GM18520 (cell line): ENCODE data around the gene SMCO2.

Source experiments
- ATAC-seq: cut with Tn5 transposase; IDR thresholded peaks from one replicate; pipeline ENCODE4 v1.9.1; 2021; ENCODE audit not compliant: unreplicated experiment

The SMCO2 gene

DNA sequence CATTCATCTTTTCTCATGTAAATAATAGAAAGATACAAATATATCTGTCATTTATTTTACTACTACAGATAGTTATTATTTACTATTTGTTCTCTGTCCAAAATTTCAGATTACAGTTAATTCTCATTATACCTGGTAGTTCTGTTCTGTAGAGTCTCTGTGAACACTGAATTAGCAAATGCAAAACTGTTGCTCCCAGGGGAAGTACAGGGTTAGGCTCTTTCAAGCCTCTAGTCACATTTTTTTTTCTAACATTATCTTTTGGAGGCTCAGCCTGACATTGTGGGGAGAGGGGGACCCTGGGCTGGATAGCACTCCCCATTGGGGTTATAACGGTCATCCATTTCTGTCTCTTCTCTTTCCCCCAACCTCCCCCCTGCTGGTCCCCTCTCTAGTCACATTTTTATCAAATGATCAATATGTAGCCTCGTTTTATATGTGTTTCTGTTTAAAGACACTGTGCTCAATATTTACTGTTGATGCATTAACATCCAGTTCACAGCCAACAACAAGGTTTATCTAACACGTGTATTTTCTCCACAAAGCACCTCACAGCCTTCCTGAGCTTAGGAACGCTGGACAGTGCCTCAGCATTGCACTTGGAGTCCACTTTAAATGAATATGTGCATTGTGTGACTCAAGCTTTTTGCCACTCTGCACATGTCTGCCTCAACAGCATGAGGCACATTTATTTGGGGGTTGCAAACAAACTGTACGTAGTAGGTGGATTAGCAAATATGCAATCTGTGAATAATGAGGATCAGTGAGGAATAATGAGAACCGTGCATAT lies 4.7 kb downstream of the SMCO2 start:
- ATAC-seq = no peak

DNA sequence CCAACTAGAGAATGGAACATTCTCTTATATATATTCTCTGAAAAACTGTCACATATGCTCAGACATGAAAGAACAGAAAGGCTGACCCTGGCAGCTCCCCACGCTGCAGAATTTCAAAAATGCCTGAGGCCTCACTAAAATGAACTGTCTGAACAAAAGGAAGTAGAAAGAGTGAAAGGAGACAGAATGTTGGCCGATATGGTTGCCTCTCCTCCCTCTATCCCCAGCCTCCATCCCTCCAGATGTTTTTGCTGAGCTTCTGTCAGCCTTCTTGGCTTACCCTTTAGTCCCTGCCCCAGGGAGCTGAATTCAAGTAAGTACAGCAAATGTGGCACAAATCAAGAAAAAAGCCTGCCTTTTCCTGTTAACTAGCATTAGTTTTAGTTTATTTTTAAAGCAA lies 6.9 kb downstream of the SMCO2 start:
- ATAC-seq = no peak

DNA sequence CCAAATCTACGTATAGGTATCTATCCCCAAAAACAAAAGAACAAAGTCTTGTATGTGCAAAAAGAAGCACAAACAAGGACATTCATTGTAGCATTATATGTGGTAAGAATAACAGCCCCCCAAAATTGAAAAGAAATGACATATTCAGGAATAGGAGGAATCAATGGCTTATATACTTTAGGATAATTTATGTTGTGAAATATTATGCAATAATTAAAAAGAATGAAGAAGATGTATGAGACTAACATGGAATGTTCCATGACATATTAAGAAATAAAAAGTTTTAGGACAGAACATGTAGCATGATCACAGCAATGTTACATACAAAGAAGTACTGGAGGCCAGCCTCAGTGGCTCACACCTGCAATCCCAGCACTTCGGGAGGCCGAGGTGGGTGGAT lies 9.1 kb downstream of the SMCO2 start:
- no peak for ATAC-seq

DNA sequence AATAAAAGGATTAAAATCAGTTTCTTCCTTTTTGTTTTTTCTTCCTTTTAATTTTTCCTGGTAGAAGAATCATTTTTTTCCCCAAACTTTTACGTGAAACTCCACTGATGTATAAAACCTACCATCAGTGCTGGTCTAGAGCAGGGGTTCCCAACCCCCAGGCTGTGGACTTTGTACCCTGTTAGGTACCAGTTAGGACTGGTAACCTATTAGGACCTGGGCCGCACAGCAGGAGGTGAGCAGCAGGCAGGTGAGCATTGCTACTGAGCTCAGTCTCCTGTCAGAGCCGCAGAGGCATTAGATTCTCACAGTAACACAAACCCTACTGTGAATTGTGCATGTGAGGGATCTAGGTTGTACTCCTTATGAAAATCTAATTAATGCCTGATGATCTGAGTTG lies 10.1 kb downstream of the SMCO2 start:
- ATAC-seq = no peak

DNA sequence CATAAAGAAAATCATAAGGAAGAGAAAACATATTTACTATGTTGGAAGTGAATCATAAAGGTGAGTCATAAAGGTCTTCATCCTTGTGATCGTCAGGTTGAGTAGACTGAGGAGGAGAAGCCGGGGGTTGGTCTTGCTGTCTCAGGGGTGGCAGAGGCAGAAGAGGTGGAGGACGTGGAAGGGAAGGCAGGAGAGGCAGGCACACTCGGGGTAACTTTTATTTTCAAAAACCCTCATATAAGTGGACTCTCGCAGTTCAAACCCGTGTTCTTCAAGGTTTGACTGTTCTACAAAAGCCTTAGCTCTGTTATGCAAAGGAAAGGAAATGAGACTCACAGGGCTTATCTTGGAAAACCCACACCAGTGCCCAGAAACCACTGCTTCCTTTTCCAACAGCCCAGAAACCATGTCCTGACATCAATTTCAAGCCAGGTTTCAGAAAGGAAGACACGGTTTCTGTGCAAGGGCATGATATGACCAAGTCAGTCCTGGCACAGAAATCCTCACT lies 14.0 kb downstream of the SMCO2 start:
- ATAC-seq = no peak

DNA sequence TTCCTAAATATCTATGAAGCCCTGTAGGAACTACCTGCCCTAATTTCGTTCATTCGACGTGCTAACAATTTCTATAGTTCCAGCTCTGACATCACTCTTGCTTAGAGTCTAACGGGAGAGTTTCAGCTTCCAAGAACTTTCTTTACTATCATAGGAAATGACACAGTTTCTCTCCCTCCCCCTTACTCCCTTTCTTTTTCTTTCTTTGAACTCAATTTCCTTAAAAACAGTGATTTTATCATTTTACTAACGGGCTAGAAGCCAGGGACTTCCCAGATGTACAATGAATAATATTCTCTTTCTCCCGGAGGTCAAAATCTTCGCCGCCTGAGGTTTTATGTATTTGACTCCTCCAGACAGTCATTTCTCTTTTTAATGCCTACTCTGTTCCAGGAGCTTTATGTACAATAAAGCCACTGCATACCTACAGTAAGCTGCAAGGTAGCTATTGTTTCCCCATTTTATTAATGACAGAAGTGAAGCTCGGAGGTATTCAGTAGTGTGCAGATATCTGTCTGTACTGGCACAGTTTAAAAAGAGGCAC lies 15.7 kb downstream of the SMCO2 start:
- no peak for ATAC-seq

DNA sequence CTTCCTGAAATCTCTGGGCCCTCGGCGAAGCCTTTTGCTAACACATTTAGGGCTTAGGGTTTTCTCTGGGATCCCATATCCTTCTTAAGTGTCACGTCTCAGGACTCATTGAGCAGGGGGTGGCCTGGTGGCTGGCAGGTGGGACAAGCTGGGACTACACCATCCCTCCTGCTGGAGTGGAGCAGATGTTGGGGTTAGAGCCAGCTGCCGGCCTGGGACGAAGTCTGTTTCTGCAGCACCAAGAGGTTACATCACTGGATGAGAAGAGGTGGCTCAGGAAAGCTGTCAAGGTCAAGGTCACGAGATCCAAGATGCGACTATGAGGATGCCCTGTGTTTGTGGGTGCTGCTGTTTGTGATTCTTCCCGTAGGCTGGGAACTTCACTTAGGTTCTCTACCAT lies 16.3 kb downstream of the SMCO2 start:
- no peak for ATAC-seq

DNA sequence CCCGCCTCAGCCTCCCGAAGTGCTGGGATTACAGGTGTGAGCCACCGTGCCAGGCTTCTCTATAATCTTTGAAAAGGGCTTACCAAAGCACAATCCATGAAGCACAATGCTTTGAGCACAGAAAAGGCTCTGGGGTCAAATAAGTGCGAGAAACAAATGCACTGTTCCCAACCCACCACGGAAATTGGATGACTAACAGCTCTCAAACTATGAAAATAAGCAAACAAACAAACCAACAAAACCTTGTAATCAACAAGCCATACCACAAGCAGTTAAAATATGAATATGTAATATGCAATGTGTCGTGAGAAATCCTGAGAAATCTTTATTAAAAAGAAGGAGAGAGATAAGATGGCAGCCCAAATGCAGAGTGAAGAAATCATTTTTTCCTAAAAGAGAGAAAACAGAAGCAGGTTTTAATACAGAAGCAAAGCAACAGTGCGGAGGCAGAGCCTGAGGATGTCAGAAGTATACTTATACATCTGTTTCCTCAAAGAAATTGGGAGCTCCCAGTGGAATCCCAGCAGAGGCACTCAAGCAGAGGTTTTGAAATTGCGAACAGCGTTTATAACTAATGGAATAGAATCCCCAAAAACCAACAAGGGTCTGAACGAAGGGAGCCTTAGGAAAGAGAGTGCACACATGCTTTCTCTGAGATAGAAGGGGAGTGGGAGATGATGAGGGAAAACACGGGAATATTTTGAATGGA lies 17.1 kb downstream of the SMCO2 start:
- ATAC-seq = no peak

DNA sequence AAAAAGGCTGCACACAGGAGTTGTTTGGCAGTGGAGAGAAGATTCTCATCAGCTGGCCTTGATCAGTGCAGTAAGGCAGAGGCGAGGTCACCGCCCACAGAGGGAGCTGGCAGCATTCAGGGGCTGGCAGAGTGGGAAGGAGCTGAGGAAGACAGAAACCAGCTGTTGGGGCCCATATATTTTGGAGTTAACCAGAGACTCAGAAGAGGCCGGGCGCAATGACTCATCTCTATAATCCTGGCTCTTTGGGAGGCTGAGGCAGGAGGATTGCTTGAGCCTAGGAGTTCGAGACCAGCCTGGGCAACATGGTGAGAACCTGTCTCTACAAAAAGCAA lies 17.7 kb downstream of the SMCO2 start:
- ATAC-seq = no peak

DNA sequence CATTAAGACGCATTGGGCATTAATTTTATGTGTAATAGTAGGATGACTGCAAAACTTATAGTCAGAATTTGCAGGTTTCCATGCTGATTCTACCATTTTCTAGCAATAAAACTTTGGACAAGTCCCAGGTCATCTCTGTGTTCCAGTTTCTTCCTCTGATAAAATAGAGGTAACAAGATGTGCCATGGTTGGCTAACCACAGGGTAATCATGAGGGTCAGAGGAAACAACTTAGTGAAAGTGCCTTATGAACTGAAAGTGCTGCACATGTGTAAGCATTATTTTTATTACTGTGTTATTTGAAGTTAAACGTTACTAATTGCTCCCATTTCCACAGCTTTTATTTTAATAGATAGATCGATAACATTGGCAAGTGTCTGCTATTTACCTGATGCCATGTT lies 21.1 kb downstream of the SMCO2 start:
- no peak for ATAC-seq

DNA sequence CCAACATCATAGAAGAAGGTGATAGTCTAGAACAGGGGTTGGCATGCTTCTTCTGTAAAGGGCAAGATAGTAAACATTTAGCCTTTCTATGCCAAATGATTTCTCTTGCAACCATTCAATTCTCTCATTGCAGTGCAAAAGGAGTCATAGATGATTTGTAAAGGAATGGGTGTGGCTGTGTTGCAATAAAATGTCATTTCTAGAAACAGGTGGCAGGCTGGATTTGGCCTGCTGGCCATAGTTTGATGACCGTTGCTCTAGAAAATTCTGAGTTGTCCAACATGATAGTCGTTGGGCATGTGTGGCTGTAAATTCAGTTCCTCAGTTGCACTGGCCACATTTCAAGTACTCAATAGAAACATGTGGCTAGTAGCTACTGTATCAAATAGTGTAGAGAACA lies 21.7 kb downstream of the SMCO2 start:
- no peak for ATAC-seq

DNA sequence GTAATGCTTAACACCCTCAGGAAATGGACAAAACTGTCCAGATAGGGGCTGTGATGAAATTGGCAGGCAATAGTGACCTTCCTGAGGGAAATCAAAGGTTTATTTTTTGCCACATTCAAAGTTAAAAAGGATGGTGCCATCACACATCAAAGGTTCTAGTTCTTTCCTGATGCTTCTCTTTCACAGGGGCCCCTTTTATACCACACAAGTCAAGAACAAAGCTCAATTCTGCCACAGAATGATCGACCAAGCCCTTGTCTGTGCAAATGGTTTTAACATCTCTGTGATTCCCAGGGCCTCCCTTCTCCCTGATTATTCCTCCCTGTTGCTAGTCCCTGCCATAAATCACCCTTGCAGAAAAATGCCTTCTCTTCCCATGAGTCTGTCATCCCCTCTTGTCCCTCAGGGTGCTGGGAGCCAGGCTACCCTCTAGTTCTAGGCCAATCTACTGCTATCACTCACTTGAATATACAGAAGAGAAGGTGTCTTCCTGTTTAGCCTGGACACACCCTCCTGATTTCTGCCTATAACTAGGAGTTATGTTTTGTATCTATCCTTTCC lies 22.7 kb downstream of the SMCO2 start:
- ATAC-seq = no peak

DNA sequence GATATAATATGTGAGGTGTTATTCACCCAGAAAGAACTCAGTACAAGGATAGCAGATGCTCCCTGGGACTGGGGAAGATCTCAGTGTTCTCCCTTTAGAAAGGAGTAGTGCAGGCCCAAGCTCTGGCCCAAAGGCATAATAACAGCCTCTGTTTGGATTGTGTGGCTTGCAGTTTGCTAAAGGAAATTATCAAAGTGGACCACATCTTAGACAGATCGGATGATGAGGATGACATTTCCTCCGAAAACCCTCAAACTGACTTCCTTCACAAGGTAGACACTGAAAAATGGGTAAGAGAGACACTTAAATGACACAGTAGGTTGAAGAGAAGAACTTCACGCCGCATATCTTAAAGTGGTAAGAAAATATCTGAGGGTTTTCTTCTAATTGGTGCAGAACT lies 26.1 kb downstream of the SMCO2 start:
- no peak for ATAC-seq

DNA sequence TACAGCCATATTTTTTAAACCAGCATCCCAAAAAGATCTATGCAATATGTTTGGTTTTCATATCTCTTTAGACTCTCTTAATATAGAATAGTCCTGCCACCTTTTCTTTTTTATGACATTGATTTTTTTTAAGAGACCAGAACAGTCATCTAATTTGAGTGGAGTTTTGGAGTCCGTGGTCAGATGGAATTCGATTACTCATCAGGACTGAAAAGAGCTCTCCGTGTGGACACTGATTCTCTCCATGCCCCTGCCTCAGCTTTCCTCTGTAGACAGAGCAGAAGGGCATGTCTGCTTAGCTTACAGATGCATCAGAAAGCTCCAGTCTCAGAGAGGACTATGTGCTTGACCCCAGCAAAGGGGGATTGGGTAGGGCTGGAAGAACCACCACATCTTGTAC lies 27.8 kb downstream of the SMCO2 start:
- no peak for ATAC-seq

DNA sequence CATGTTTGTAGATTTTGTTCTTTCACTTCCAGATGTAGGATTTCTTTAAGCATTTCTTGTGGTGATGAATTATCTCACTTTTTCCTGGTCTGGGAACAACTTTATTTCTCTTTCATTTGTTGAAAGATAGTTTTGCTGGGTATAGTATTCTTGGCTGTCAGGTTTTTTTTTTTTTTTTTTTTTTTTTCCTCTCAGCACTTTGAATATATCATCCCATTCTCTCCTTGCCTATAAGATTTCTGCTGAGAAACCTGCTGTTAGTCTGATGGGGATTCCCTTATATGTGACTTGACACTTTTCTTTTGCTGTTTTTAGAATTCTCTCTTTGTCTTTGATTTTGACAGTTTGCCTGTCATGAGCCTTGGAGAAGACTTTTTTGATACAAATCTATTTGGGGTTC lies 30.5 kb downstream of the SMCO2 start:
- no peak for ATAC-seq

DNA sequence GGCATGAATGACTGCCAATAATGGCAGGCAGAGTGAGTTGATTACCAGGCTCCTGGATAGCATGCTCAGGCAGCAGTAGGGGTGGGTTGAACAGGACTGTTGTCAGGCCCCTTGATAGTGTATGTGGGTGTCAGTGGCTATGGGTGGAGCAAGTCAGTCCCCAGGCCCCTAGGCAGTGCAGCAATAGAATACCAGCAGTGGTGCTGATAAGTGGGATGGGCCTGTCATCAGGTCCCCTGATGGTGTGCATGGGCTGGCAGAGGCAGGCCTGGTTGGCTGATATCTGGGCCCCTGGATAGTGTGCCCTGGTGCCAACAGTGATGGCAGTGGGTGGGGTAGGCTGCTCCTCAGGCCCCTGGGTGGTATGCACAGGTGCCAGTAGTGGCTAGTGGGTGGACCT lies 32.4 kb downstream of the SMCO2 start:
- ATAC-seq = no peak

DNA sequence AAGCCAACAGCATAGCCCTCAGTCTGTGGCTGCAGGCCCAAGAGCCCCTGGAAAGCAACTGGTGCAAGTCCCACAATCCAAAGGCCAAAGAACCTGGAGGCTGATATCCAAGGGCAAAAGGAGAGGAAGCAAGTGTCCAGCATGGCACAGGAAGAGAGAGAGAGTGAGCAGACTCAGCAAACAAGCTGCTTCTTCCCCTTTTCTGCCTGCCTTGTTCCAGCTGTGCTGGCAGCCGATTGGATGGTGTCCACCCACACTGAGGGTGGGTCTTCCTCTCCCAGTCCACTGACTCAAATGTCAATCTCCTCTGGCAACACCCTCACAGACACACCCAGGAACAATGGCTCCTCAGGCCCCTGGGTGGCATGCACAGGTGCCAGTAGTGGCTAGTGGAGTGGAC lies 33.5 kb downstream of the SMCO2 start:
- ATAC-seq = no peak

DNA sequence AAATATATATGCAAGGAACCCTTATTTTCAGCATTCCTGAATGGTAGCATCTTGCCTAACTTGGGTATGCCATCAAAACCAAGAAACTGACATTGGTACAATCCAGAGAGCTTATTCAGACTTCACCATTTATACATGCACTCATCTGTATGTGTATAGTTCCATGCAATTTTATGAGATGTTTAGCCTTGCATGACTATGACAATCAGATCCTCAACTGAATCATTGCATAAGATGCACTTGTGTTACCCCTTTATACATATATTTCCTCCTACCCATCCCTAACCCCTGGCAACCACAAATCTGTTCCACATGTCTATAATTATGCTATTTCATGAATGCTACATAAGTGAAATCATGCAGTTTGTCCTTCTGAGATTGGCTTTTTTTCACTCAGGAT lies 40.4 kb downstream of the SMCO2 start:
- no peak for ATAC-seq

DNA sequence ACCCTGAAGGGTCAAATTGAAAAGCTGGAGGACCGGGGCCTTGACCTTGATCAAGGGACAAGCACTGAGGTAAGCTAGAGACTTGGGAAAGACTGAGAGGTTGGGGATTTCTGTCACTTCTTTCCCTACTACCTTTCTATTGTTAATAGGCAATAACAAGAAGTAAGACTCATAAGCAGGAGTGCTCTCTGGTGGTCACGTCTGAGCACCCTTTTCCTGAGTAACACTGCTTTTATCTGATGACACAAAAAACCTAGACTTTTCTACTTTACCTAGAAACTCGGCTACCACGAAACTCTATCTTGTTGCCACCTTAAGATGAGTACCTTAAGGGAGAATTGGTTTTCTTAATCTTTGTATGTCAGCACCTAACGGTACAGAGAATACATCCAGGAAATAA lies 41.9 kb downstream of the SMCO2 start:
- ATAC-seq = no peak

DNA sequence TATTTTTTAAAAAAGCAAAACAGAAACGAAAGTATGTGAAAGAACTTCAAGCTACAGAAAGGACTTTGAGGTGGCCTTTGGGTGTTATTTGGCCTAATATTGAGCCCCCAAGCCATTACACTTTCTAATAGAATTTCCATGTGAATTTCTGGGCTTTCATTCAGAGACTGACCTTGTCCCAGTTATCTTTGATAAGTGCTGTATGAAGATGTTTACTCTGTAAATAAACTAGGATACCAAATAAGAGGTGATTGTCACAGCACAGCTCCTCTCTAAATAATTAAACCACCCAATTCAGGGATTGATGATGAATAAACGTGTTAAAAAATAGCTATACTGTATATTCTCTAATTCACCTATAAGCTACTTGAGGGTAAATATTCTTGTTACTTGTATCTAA lies 44.7 kb downstream of the SMCO2 start:
- ATAC-seq = no peak

DNA sequence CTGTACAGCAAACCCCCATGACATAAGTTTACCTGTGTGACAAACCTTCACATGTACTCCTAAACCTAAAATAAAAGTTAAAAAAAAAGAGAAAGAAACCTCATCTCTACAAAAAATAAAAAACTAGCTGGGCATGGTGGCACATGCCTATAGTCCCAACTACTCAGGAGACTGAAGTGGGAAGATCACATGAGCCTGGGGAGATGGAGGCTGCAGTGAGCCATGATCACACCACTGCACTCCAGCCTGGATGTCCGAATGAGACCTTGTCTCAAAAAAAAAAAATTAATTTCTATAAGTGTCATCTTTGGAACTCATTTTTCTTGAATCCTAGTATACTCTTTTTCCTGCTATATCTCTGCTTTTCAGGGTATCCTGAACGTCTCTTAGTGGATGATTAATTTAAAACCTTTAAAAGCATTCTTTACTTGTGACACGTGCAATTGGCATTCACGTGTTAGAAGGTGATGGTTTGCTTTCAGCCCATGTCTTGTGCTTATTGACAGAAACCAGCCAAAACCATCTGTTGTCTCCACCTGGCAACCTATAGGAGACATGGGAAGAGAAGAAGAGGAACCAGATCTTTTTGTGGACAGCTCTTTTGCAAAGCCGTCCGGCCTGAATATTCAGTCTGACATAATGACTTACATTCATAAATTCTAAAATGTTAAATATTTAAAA lies 46.9 kb downstream of the SMCO2 start:
- no peak for ATAC-seq

DNA sequence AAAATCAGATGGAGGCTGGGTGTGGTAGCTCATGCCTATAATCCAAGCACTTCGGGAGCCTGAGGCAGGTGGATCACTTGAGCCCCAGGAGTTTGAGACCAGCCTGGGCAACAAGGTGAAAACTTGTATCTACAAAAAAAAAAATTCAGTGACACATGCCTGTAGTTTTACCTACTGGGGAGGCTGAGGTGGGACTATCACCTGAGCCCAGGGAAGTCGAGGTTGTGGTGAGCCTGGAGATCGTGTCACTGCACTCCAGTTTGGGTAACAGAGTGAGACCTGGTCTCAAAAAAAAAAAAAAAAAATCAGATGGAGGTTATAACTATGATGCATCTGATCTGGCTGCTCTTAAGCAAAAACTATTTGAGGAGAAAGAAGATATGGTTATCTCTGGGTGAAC lies 50.9 kb downstream of the SMCO2 start:
- ATAC-seq = no peak
